Kidney epithelial cell (primary cell): Measurements from ENCODE around the gene AK2. TPM values are rescaled to one million over a fixed set of nuclear protein-coding genes. Genes with fewer than 3 reads are reported as not detected.
"Not testable (repeated sequence)": the region's sequence is repeated elsewhere in the genome, so short reads cannot be mapped to it uniquely, and the experiment has no call there.

Source experiments
- DNase-seq: peaks from one replicate; pipeline ENCODE4 v3.0.0-alpha.2; 2010; ENCODE audit warnings: low read depth
- H3K27me3 ChIP-seq: 2 replicates; pipeline ENCODE4 v1.6.0; 2011; ENCODE audit warnings: low read length; ENCODE audit not compliant: control insufficient read depth, insufficient read depth
- H3K36me3 ChIP-seq: 2 replicates; pipeline ENCODE4 v1.5.1; 2011; ENCODE audit warnings: low read length; ENCODE audit not compliant: control insufficient read depth, insufficient read depth
- H3K4me3 ChIP-seq: 2 replicates; pipeline ENCODE4 v1.5.1; 2011; ENCODE audit warnings: low read depth, mild to moderate bottlenecking, control low read depth, low read length
- total RNA-seq: library from RNA; depleted of rRNA; stranded (reverse); fragments of >200 nt; gene quantifications from 2 replicates; pipeline ENCODE4 v1.2.3, GENCODE V29; 2015
- TF ChIP-seq, protein P1 (sequence below): IDR thresholded peaks from 2 replicates; pipeline ENCODE4 v1.5.1; 2011; ENCODE audit warnings: mild to moderate bottlenecking, moderate library complexity, low read length, control low read depth, inconsistent platforms; ENCODE audit not compliant: insufficient read depth, poor library complexity, severe bottlenecking

Gene AK2
- total RNA-seq, 1 donor from 2014 or later = 161 TPM

DNA sequence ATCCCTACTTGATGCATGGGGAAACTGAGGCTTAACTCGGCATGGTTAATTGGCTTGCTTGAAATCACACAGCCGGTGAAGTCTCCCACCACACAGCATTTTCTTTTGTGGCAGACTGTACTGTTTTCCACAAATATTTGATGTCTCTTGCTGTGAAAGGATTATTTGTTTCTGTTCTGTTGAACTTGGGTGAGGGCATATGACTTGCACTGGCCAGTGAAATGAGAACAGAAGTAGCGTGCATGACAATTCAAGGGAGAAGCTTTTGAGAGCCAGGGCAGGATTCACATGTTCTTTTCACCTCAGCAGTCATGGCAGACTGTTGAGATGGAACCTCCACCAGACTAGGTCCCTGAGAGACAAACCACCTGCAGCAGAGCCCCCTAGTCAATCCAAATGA lies 11.7 kb upstream of the AK2 start:
- Histone ChIP-seq H3K4me3 (no peak overlapping the region), H3K36me3 (no peaks in the 10 kb centered on the region), H3K27me3 (no peaks in the 10 kb centered on the region)
- TF ChIP-seq, protein P1, sequence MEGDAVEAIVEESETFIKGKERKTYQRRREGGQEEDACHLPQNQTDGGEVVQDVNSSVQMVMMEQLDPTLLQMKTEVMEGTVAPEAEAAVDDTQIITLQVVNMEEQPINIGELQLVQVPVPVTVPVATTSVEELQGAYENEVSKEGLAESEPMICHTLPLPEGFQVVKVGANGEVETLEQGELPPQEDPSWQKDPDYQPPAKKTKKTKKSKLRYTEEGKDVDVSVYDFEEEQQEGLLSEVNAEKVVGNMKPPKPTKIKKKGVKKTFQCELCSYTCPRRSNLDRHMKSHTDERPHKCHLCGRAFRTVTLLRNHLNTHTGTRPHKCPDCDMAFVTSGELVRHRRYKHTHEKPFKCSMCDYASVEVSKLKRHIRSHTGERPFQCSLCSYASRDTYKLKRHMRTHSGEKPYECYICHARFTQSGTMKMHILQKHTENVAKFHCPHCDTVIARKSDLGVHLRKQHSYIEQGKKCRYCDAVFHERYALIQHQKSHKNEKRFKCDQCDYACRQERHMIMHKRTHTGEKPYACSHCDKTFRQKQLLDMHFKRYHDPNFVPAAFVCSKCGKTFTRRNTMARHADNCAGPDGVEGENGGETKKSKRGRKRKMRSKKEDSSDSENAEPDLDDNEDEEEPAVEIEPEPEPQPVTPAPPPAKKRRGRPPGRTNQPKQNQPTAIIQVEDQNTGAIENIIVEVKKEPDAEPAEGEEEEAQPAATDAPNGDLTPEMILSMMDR = no peak
- no peak for DNase-seq

DNA sequence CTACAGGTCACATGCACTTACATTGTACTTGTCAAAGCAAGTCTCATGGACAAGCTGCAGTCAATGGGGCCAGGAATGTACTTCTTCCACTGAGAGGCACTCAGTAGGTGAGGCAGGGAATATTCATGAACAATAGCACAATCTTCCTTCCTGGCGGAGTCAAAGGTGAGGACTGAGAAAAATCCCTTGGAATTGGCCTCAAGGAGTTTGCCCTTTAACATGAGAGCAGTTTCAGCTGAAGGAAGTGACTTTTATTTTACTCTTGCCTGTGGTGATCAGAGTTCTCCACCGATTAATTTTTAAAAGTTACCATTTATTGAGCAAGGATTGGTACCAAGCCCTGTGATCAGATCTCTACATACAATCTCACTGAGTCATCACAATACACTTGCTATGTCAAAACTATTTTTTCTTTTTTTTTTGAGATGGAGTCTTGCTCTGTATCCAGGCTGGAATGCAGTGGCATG lies 11.2 kb upstream of the AK2 start:
- H3K4me3 ChIP-seq = no peak overlapping the region
- H3K27me3 ChIP-seq = no peaks in the 10 kb centered on the region
- no peak for DNase-seq
- no peaks in the 10 kb centered on the region for H3K36me3 ChIP-seq
- TF ChIP-seq, protein P1 = no peak

DNA sequence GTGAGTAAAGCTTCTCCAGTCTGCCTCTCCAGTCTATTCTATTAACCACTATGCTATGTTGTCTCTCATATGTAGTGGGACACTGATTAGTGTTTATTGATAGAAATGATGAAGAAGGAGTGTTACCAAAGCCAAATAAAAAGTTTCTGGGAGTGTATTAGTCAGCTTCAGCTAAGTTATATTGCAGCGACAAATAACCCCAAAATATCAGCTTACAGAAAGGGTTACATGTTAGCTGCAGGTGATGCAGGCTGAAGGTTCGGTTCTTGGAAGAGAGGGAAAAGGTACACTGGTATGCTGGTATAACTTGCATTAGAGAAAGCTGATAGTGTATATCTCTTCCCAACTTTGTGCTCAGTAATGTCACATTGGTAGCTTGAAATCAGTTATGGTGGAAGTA lies 10.6 kb upstream of the AK2 start:
- Histone ChIP-seq H3K36me3 (no peaks in the 10 kb centered on the region), H3K4me3 (no peak overlapping the region), H3K27me3 (no peaks in the 10 kb centered on the region)
- TF ChIP-seq, protein P1 = no peak
- no peak for DNase-seq

DNA sequence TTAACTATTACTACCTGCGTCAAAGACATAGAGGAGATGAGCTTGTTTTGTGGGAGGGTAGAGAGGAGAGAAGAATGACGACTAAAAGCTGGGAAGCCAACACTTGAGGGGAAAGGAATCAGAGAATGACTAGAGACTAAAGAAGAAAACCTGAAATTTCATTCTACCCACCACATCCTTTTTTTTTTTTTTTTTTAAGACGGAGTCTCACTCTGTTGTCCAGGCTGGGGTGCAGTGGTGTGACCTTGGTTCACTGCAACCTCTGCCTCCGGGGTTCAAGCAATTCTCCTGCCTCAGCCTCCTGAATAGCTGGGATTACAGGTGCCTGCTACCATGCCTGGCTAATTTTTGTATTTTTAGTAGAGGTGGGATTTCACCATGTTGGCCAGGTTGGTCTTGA lies 9.6 kb upstream of the AK2 start:
- not testable (repeated sequence) for H3K36me3 ChIP-seq

DNA sequence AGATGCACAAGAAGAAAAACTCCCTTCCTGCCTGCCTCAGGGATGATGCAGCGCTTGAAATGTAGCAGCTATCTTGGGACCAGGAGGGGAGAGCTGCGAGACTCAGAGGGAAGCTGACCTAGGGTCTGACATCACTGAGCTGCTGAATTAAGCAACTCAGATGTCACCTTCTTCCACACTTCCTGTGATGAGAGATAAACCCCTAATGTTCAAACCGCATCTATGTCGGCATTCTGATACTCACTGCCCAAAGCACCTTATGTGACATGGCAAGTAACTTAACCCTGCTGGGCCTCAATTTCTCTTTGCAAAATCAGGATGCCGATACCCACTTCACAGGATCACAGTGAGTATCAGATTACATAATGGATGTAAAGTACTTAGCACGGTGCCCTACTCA lies 9.1 kb upstream of the AK2 start:
- no peaks in the 10 kb centered on the region for H3K27me3 ChIP-seq
- no peaks in the 10 kb centered on the region for H3K36me3 ChIP-seq
- H3K4me3 ChIP-seq = no peak overlapping the region
- TF ChIP-seq, protein P1 = no peak
- DNase-seq = no peak

More for the DNA sequence above, 9.6 kb upstream of the AK2 start:
- H3K4me3 ChIP-seq, DNase-seq, H3K27me3 ChIP-seq: not testable (repeated sequence)

DNA sequence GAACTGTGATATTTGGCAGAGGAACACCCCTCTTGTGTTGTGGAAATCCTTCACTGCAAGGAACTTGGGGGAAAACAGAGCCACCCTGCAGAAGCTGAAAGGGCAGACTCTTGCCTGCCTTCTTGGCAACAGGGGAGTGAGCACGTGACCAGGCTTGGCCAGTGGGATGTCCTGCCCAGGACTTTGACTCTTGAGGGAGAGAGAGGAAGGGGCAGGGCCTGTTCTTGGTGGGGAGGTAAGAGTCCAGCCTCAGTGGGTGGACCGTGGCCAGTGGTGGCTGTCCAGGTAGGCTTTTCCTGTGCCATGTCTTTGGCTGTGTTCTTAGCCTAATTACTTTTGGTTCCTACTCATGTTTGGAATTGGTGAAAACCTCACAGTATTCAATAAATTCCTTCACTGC lies 8.6 kb upstream of the AK2 start:
- H3K36me3 ChIP-seq = no peaks in the 10 kb centered on the region
- H3K27me3 ChIP-seq = no peaks in the 10 kb centered on the region
- TF ChIP-seq, protein P1 = no peak
- DNase-seq = no peak
- no peak overlapping the region for H3K4me3 ChIP-seq
